ENCODE results near the gene NR1D2.
A peak's percentile ranks its signal among the peaks of the same experiment; 100 is the strongest.
"Not testable (repeated sequence)": the region's sequence is repeated elsewhere in the genome, so short reads cannot be mapped to it uniquely, and the experiment has no call there.

NR1D2 gene

GRCh38 chr3:23999012-23999641 is 54.0 kb downstream of the NR1D2 start:
- TF ChIP-seq CTCF (IDR thresholded peaks at IDR 0.05; ENCODE audit: low read depth, low read length, missing control alignments): peak; percentile 89
- DNase-seq (ENCODE audit: low read depth): no peak
- no peak overlapping the region for H3K4me3 ChIP-seq (ENCODE audit: low read depth, low read length)

- no peak for TF ChIP-seq CTCF (IDR thresholded peaks at IDR 0.05; ENCODE audit: low read depth, low read length, missing control alignments)
- no peak overlapping the region for H3K4me3 ChIP-seq (ENCODE audit: low read depth, low read length)
Observed at GRCh38 chr3:24002129-24002528, 57.0 kb downstream of the NR1D2 start.

GRCh38 chr3:24003466-24003865 is 58.4 kb downstream of the NR1D2 start:
- TF ChIP-seq CTCF (IDR thresholded peaks at IDR 0.05; ENCODE audit: low read depth, low read length, missing control alignments): no peak
- no peak for DNase-seq (ENCODE audit: low read depth)
- no peak overlapping the region for H3K4me3 ChIP-seq (ENCODE audit: low read depth, low read length)

More at GRCh38 chr3:24002129-24002528, 57.0 kb downstream of the NR1D2 start:
- no peak for DNase-seq (ENCODE audit: low read depth)

GRCh38 chr3:24004171-24004938 is 59.3 kb downstream of the NR1D2 start:
- no peak overlapping the region for H3K4me3 ChIP-seq (ENCODE audit: low read depth, low read length)
- no peak for DNase-seq (ENCODE audit: low read depth)
- TF ChIP-seq CTCF (IDR thresholded peaks at IDR 0.05; ENCODE audit: low read depth, low read length, missing control alignments): no peak

GRCh38 chr3:24005669-24006068 is 60.6 kb downstream of the NR1D2 start:
- no peak for DNase-seq (ENCODE audit: low read depth)
- no peak for TF ChIP-seq CTCF (IDR thresholded peaks at IDR 0.05; ENCODE audit: low read depth, low read length, missing control alignments)
- no peak overlapping the region for H3K4me3 ChIP-seq (ENCODE audit: low read depth, low read length)

GRCh38 chr3:24010834-24011233 is 65.7 kb downstream of the NR1D2 start:
- H3K4me3 ChIP-seq (ENCODE audit: low read depth, low read length); DNase-seq (ENCODE audit: low read depth): not testable (repeated sequence)

- no peak for DNase-seq (ENCODE audit: low read depth)
- no peak for TF ChIP-seq CTCF (IDR thresholded peaks at IDR 0.05; ENCODE audit: low read depth, low read length, missing control alignments)
Observed at GRCh38 chr3:24012589-24013269, 67.6 kb downstream of the NR1D2 start.

More at GRCh38 chr3:24012589-24013269, 67.6 kb downstream of the NR1D2 start:
- H3K4me3 ChIP-seq (ENCODE audit: low read depth, low read length): no peak overlapping the region

All from GM12864 (cell line).